Fibroblast of lung (primary cell): ENCODE results near the gene IKBKG.

ENCODE experiments used
- EZH2 ChIP-seq: IDR thresholded peaks from 2 replicates; pipeline ENCODE4 v1.5.1; 2012; ENCODE audit warnings: low read length, control low read depth, mild to moderate bottlenecking; ENCODE audit errors: missing control alignments
- TF ChIP-seq, protein P1 (sequence below), 2 donors: IDR thresholded peaks in 1 of 2; conservative IDR thresholded peaks in 1 of 2; 1 replicate in 1 of 2; 2 replicates in 1 of 2; pipeline ENCODE4 v1.5.1; 2011 to 2012; ENCODE audit warnings: low read length in 2 of 2, control low read depth in 1 of 2, inconsistent platforms in 1 of 2, low read depth in 1 of 2, mild to moderate bottlenecking in 1 of 2

DNA sequence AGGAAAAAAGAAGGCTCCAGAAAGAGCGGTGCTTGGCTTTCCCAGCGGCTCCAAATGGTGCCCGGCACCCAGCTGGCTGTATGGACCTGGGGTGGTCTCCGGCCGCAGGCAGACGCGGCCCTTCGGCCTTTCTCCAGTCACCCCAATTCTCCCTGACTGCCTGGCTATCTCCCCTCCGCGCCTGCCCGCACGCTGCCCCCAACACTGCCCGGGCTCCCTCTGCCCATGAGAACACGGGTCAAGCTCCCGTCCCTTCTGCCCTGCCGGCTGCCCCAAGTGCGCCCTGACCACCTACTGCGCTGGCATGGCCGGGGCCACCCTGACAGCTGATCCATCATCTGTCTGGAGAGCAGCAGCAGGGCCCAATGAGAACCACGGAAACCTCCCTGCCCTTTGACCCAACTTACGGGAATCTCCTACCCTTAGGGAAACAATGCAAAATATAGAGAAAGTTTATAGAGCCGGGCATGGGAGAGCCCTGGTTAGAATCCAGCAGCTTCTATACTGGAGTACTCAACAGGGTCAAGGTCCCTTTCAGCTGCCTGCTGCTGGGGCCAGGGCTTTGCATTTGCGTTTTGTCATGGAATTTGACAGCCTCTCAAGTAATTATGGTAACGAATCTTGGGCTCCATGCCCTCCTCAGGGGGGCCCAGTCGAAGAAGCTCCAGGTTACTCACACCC is 30.2 kb upstream of the IKBKG start:
- TF ChIP-seq, protein P1, sequence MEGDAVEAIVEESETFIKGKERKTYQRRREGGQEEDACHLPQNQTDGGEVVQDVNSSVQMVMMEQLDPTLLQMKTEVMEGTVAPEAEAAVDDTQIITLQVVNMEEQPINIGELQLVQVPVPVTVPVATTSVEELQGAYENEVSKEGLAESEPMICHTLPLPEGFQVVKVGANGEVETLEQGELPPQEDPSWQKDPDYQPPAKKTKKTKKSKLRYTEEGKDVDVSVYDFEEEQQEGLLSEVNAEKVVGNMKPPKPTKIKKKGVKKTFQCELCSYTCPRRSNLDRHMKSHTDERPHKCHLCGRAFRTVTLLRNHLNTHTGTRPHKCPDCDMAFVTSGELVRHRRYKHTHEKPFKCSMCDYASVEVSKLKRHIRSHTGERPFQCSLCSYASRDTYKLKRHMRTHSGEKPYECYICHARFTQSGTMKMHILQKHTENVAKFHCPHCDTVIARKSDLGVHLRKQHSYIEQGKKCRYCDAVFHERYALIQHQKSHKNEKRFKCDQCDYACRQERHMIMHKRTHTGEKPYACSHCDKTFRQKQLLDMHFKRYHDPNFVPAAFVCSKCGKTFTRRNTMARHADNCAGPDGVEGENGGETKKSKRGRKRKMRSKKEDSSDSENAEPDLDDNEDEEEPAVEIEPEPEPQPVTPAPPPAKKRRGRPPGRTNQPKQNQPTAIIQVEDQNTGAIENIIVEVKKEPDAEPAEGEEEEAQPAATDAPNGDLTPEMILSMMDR (conservative IDR thresholded peaks at IDR 0.05 in 1 of 2, IDR thresholded peaks at IDR 0.05 in 1 of 2; ENCODE audit: low read depth in 1 of 2, low read length in 2 of 2), result no peak
- TF ChIP-seq EZH2, result no peak
